IMR-90 (cell line): Measurements from ENCODE around the gene SATB2. TPM values are rescaled to one million over a fixed set of nuclear protein-coding genes. Genes with fewer than 3 reads are reported as not detected.
A peak's percentile ranks its signal among the peaks of the same experiment; 100 is the strongest.

Experiments
- ATAC-seq: fragments of 200-7000 bp; cut with Tn5 transposase; 2 replicates; pipeline ENCODE4 v1.9.1; 2020; ENCODE audit warnings: low read depth, mild to moderate bottlenecking, moderate library complexity
- BruUV-seq: library from RNA; stranded (reverse); fragments of 400-500 nt; replicated peaks from 2 replicates; lab custom pipeline; 2021; lab: Mats Ljungman, UMichigan
- CTCF ChIA-PET: fragments of 300-600 bp; formaldehyde crosslinking; extraction: SDS; loops from one replicate; lab custom pipeline; 2021; ENCODE audit warnings: antibody characterized with exemption; lab: Yijun Ruan, JAX
- POLR2A ChIA-PET: fragments of 300-600 bp; sonication (Branson Sonifier 250); formaldehyde crosslinking; loops from one replicate; lab custom pipeline; 2022; ENCODE audit warnings: antibody characterized with exemption; ENCODE audit not compliant: unreplicated experiment; lab: Charles Lee
- DNase-seq: peaks from one replicate; pipeline ENCODE4 v3.0.0; 2013
- H2AFZ ChIP-seq: replicated peaks from 2 replicates; pipeline ENCODE3; 2013; ENCODE audit warnings: low read length, mild to moderate bottlenecking; ENCODE audit not compliant: poor library complexity
- H2AK5ac ChIP-seq: 2 replicates; pipeline ENCODE4 v1.6.1; 2013; ENCODE audit warnings: low read depth, low read length, inconsistent platforms
- H2AK9ac ChIP-seq: replicated peaks from 2 replicates; pipeline ENCODE3; 2013; ENCODE audit warnings: mild to moderate bottlenecking, low read depth, low read length, moderate library complexity; ENCODE audit not compliant: poor library complexity
- H2BK120ac ChIP-seq: 2 replicates; pipeline ENCODE4 v1.6.1; 2013; ENCODE audit warnings: low read depth, low read length, inconsistent platforms
- H2BK15ac ChIP-seq: 3 replicates; pipeline ENCODE4 v1.6.1; 2013; ENCODE audit warnings: low read depth, low read length, inconsistent platforms
- H2BK20ac ChIP-seq: 2 replicates; pipeline ENCODE4 v1.6.1; 2013; ENCODE audit warnings: low read depth, mild to moderate bottlenecking, inconsistent platforms, low read length, moderate library complexity
- H2BK5ac ChIP-seq: 2 replicates; pipeline ENCODE4 v1.6.1; 2013; ENCODE audit warnings: mild to moderate bottlenecking, low read depth, low read length, inconsistent platforms; ENCODE audit not compliant: poor library complexity, severe bottlenecking
- H3K14ac ChIP-seq: replicated peaks from 2 replicates; pipeline ENCODE4 v1.6.1; 2013; ENCODE audit warnings: low read depth, low read length, inconsistent platforms
- H3K18ac ChIP-seq: 2 replicates; pipeline ENCODE4 v1.6.1; 2013; ENCODE audit warnings: low read depth, low read length, control low read depth
- H3K23ac ChIP-seq: 2 replicates; pipeline ENCODE4 v1.6.1; 2013; ENCODE audit warnings: low read depth, low read length, inconsistent platforms
- H3K27ac ChIP-seq: 2 replicates; pipeline ENCODE4 v1.5.1; 2013; ENCODE audit warnings: mild to moderate bottlenecking, control low read depth, low read length; ENCODE audit not compliant: insufficient read depth
- H3K27me3 ChIP-seq: 2 replicates; pipeline ENCODE4 v1.6.1; 2013; ENCODE audit warnings: low read length; ENCODE audit not compliant: control insufficient read depth, insufficient read depth
- H3K36me3 ChIP-seq: 2 replicates; pipeline ENCODE4 v1.6.1; 2013; ENCODE audit warnings: low read length, mixed read lengths; ENCODE audit not compliant: control insufficient read depth, insufficient read depth
- H3K4ac ChIP-seq: 2 replicates; pipeline ENCODE4 v1.6.1; 2013; ENCODE audit warnings: low read depth, low read length, inconsistent platforms
- H3K4me1 ChIP-seq: 2 replicates; pipeline ENCODE4 v1.6.1; 2013; ENCODE audit warnings: low read length, mixed read lengths; ENCODE audit not compliant: control insufficient read depth, insufficient read depth
- H3K4me2 ChIP-seq: 2 replicates; pipeline ENCODE4 v1.6.1; 2013; ENCODE audit warnings: low read depth, mild to moderate bottlenecking, control low read depth, low read length, moderate library complexity
- H3K4me3 ChIP-seq: 2 replicates; pipeline ENCODE4 v1.5.1; 2013; ENCODE audit warnings: low read depth, mild to moderate bottlenecking, control low read depth, low read length, moderate library complexity; ENCODE audit not compliant: insufficient read depth
- H3K56ac ChIP-seq: 2 replicates; pipeline ENCODE4 v1.6.1; 2013; ENCODE audit warnings: low read length, inconsistent platforms; ENCODE audit not compliant: insufficient read depth; ENCODE audit errors: extremely low read depth
- H3K79me1 ChIP-seq, 2 experiments: 2 replicates each; pipeline ENCODE4 v1.6.1; 2013; ENCODE audit warnings: low read length in 2 of 2, inconsistent platforms in 1 of 2, low read depth in 1 of 2
- H3K9ac ChIP-seq: 2 replicates; pipeline ENCODE4 v1.6.1; 2013; ENCODE audit warnings: low read depth, low read length, control low read depth
- H3K9me1 ChIP-seq: 2 replicates; pipeline ENCODE4 v1.6.1; 2013; ENCODE audit warnings: low read length, inconsistent platforms; ENCODE audit not compliant: insufficient read depth
- H3K9me3 ChIP-seq: 2 replicates; pipeline ENCODE4 v1.6.1; 2013; ENCODE audit warnings: low read length; ENCODE audit not compliant: control insufficient read depth, insufficient read depth
- H4K20me1 ChIP-seq: 2 replicates; pipeline ENCODE4 v1.6.1; 2013; ENCODE audit warnings: low read length, inconsistent platforms; ENCODE audit not compliant: insufficient read depth
- H4K5ac ChIP-seq: 2 replicates; pipeline ENCODE4 v1.6.1; 2013; ENCODE audit warnings: mild to moderate bottlenecking, low read depth, low read length, control low read depth
- H4K8ac ChIP-seq, 2 experiments: 2 replicates each; pipeline ENCODE4 v1.6.1; 2013; ENCODE audit warnings: low read depth in 2 of 2, low read length in 2 of 2, control low read depth in 1 of 2, inconsistent platforms in 1 of 2
- H4K91ac ChIP-seq: 2 replicates; pipeline ENCODE4 v1.6.1; 2013; ENCODE audit warnings: low read depth, low read length, inconsistent platforms; ENCODE audit not compliant: insufficient read depth
- CEBPB ChIP-seq: IDR thresholded peaks from 2 replicates; pipeline ENCODE4 v1.6.1; 2012; ENCODE audit warnings: low read depth, low read length, improper control_type of control experiment
- CHD1 ChIP-seq: IDR thresholded peaks from 2 replicates; pipeline ENCODE4 v1.6.1; 2012; ENCODE audit warnings: low read depth, low read length, improper control_type of control experiment
- ELK1 ChIP-seq: fragments of 150-350 bp; IDR thresholded peaks from 2 replicates; pipeline ENCODE4 v1.6.1; 2016; ENCODE audit warnings: low read depth, mild to moderate bottlenecking, low read length, moderate library complexity, borderline replicate concordance
- FOS ChIP-seq: fragments of 150-350 bp; IDR thresholded peaks from 2 replicates; pipeline ENCODE4 v1.6.1; 2016; ENCODE audit warnings: low read depth, low read length
- RAD21 ChIP-seq: IDR thresholded peaks from 2 replicates; pipeline ENCODE4 v1.6.1; 2012; ENCODE audit warnings: low read length, improper control_type of control experiment
- RCOR1 ChIP-seq: IDR thresholded peaks from 2 replicates; pipeline ENCODE4 v1.6.1; 2012; ENCODE audit warnings: mild to moderate bottlenecking, low read length, improper control_type of control experiment; ENCODE audit not compliant: insufficient replicate concordance
- RFX5 ChIP-seq: IDR thresholded peaks from 2 replicates; pipeline ENCODE4 v1.8.0; 2012; ENCODE audit warnings: low read depth, mild to moderate bottlenecking, low read length, moderate library complexity
- SMC3 ChIP-seq: fragments of 150-350 bp; IDR thresholded peaks from 2 replicates; pipeline ENCODE4 v1.6.1; 2016; ENCODE audit warnings: low read depth, mild to moderate bottlenecking, antibody characterized with exemption, low read length, moderate library complexity
- USF2 ChIP-seq: fragments of 150-350 bp; IDR thresholded peaks from 2 replicates; pipeline ENCODE4 v1.6.1; 2017; ENCODE audit warnings: mild to moderate bottlenecking, antibody characterized with exemption, low read length, low read depth
- WGBS, 2 experiments: methylation state at CpG; one replicate each; pipeline versions ENCODE4 v1.1.5 to v1.1.7; 2013; ENCODE audit warnings: missing lambda C conversion rate in 2 of 2; ENCODE audit not compliant: insufficient read length in 1 of 2; ENCODE audit errors: extremely low coverage in 2 of 2; 5-methylcytosine and 5-hydroxymethylcytosine counted together
- dilution Hi-C: fragments of 300-500 bp; cut with HindIII; formaldehyde crosslinking; loops from one replicate; pipeline ENCODE4 v1.14.3; 2018; ENCODE audit warnings: low sequenced_read_pairs; ENCODE audit not compliant: unreplicated experiment
- in situ Hi-C: fragments of 300-500 bp; cut with MboI; formaldehyde crosslinking; loops from 3 replicates; pipeline ENCODE4 v1.14.3; 2019; ENCODE audit warnings: low sequenced_read_pairs, inconsistent platforms, mixed read lengths
- intact Hi-C: fragments of 100-400 bp; cut with micrococcal nuclease; formaldehyde crosslinking; loops from 2 replicates; pipeline ENCODE4 v1.10.0; 2022
- polyA plus RNA-seq, 3 experiments: library from polyadenylated mRNA; depleted of rRNA; stranded (reverse); fragments of >200 nt; gene quantifications; 2 replicates each; pipeline ENCODE4 v1.2.3, GENCODE V29; 2012; ENCODE audit warnings: low replicate concordance in 1 of 3
- total RNA-seq: library from RNA; depleted of rRNA; stranded (reverse); fragments of >200 nt; gene quantifications from 2 replicates; pipeline ENCODE4 v1.2.3, GENCODE V29; 2012

Gene SATB2
- total and polyA plus RNA-seq, 2 of the 4 experiments (the other 2 are of a cell fraction), result 6.2 to 8.4 TPM

GRCh38 chr2:199459286-199460100 is 1.8 kb upstream of the SATB2 start (continued):
- no peak for TF ChIP-seq RCOR1
- TF ChIP-seq CEBPB, result no peak
- no peak for TF ChIP-seq RAD21

- H3K36me3 ChIP-seq, result no peaks in the 10 kb centered on the region
- TF ChIP-seq SMC3 (no peak), FOS (no peak), RFX5 (no peak), USF2 (no peak), RAD21 (no peak), ELK1 (no peak), CHD1 (no peak)
- ATAC-seq (peak; percentile 15), DNase-seq (peak; percentile 35)
- no peak overlapping the region for H2BK20ac ChIP-seq
- no peaks in the 10 kb centered on the region for H4K20me1 ChIP-seq
- H3K4ac ChIP-seq, result peak overlapping the region; percentile 34; the same call in 1 of the 2 replicates
- peak overlapping the region; percentile 76 for H2BK5ac ChIP-seq
- peaks cover 3% of the 10 kb centered on the region for H3K27me3 ChIP-seq
- peak overlapping the region; percentile 78 for H3K4me3 ChIP-seq
- H2AK9ac ChIP-seq, result peak overlapping the region; percentile 74
- 0% methylated on average over 17 of the region's 56 CpGs; no CpG with 5 or more reads in 1 of the 2 experiments for WGBS, 2 experiments
- peak overlapping the region; percentile 70 for H3K4me2 ChIP-seq
- H4K8ac ChIP-seq, result peak overlapping the region; percentile 24 to 33; a peak in 2 of 4 replicates
- in situ Hi-C loops, result no loop called here
- peak overlapping the region; percentile 91 for H3K9ac ChIP-seq
- no peaks in the 10 kb centered on the region for H3K9me1 ChIP-seq
- H3K79me1 ChIP-seq, result peaks cover 11 to 23% of the 10 kb centered on the region in 2 experiments; a peak in 3 of 4 replicates
- H3K18ac ChIP-seq, result no peak overlapping the region
- peak overlapping the region; percentile 78 for H3K27ac ChIP-seq
- no peak overlapping the region for H2BK120ac ChIP-seq
- no TSS peak for BruUV-seq
- H3K56ac ChIP-seq, result no peak overlapping the region; the same call in 1 of the 2 replicates
- H2AFZ ChIP-seq, result peak overlapping the region; percentile 99
- 0 out of 2 replicates have a peak overlapping the region, but pooled peaks have one; percentile 9 for H4K5ac ChIP-seq
- ChIA-PET CTCF (interaction anchor here (0.5 to 1.1 kb wide), 2 partner anchors 13 to 53 kb away, joined by 3 read pairs; no protein-coding TSS in a partner anchor), POLR2A (no interaction called here)
- H3K23ac ChIP-seq, result peak overlapping the region; percentile 28; the same call in 1 of the 2 replicates
- no peak overlapping the region for H4K91ac ChIP-seq
- intact Hi-C loops, result loop anchor here (1.0 to 5.0 kb wide), 2 partner anchors 156 to 437 kb away; no protein-coding TSS in a partner anchor
- H3K9me3 ChIP-seq, result no peaks in the 10 kb centered on the region
- H3K14ac ChIP-seq, result peak overlapping the region; percentile 43; the same call in 1 of the 2 replicates
- H2AK5ac ChIP-seq, result 0 out of 2 replicates have a peak overlapping the region, but pooled peaks have one; percentile 32
- H3K4me1 ChIP-seq, result no peaks in the 10 kb centered on the region; the same call in 1 of the 2 replicates
- H2BK15ac ChIP-seq, result no peak overlapping the region
- dilution Hi-C loops, result no loop called here
Observed at GRCh38 chr2:199458806-199459285, 1.1 kb upstream of the SATB2 start.
